ENCODE results near the gene NFIA.

- TF ChIP-seq POLR2A (IDR thresholded peaks at IDR 0.05; ENCODE audit: low read depth) (no peak), POLR2AphosphoS5 (IDR thresholded peaks at IDR 0.05) (no peak)
These were observed 89.0 kb downstream of the NFIA start for GRCh38 chr1:61171346-61171745.

All from esophagus muscularis mucosa (tissue), 2 donors.